ENCODE measurements around the gene CD9.

The CD9 gene

DNA sequence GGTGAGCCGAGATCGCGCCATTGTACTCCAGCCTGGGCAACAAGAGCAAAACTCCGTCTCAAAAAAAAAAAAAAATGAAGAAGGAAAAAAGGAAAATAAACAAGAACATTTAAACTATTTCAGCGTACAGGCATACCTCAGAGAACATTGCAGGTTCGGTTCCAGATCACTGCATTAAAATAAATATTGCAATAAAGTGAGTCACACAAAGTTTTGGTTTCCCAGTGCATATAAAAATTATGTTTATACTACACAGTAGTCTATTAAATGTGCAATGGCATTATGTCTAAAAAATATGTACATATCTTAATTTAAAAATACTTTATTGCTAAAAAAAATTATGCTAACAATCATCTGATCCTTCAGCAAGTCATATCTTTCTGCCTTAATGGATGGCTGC, 56.8 kb downstream of the CD9 start:
- TF ChIP-seq, protein P1, sequence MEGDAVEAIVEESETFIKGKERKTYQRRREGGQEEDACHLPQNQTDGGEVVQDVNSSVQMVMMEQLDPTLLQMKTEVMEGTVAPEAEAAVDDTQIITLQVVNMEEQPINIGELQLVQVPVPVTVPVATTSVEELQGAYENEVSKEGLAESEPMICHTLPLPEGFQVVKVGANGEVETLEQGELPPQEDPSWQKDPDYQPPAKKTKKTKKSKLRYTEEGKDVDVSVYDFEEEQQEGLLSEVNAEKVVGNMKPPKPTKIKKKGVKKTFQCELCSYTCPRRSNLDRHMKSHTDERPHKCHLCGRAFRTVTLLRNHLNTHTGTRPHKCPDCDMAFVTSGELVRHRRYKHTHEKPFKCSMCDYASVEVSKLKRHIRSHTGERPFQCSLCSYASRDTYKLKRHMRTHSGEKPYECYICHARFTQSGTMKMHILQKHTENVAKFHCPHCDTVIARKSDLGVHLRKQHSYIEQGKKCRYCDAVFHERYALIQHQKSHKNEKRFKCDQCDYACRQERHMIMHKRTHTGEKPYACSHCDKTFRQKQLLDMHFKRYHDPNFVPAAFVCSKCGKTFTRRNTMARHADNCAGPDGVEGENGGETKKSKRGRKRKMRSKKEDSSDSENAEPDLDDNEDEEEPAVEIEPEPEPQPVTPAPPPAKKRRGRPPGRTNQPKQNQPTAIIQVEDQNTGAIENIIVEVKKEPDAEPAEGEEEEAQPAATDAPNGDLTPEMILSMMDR (IDR thresholded peaks at IDR 0.05; ENCODE audit: poor library complexity, severe bottlenecking), result no peak
- H3K4me1 ChIP-seq (ENCODE audit: insufficient read depth, poor library complexity, severe bottlenecking), result no peaks in the 10 kb centered on the region
- no peaks in the 10 kb centered on the region for H3K36me3 ChIP-seq (ENCODE audit: low read depth)
- H3K9me3 ChIP-seq (ENCODE audit: severe bottlenecking), result no peaks in the 10 kb centered on the region
- no peak overlapping the region for H3K4me3 ChIP-seq (ENCODE audit: severe bottlenecking)
- DNase-seq (ENCODE audit: low spot score), result no peak
- ATAC-seq (ENCODE audit: low read depth), result no peak
- no peak overlapping the region for H3K27ac ChIP-seq (ENCODE audit: poor library complexity, severe bottlenecking)
- H3K27me3 ChIP-seq (ENCODE audit: insufficient read depth, poor library complexity, severe bottlenecking), result no peaks in the 10 kb centered on the region

DNA sequence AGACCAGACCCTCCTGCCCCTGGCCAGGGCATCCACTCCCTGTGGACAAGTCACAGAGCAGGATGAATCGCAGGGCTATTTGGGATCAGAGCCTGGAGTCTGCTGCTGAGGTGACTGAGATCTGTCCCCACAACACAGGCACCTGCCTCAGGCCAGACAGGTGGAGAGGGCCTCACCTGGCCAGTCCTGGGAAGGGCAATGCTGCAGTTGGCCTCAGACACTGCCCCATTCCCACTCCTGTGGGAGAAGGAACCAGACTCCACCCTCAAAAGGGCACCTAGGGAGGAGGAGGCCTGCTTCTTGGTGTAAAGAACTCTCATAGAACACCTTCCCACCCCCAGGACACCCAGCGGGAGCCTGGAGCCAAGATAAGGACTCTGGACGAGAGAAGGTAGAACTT, 62.0 kb downstream of the CD9 start:
- Histone ChIP-seq H3K4me3 (ENCODE audit: severe bottlenecking) (no peak overlapping the region), H3K9me3 (ENCODE audit: severe bottlenecking) (no peaks in the 10 kb centered on the region), H3K36me3 (ENCODE audit: low read depth) (no peaks in the 10 kb centered on the region), H3K4me1 (ENCODE audit: insufficient read depth, poor library complexity, severe bottlenecking) (peaks cover 2% of the 10 kb centered on the region), H3K27ac (ENCODE audit: poor library complexity, severe bottlenecking) (no peak overlapping the region), H3K27me3 (ENCODE audit: insufficient read depth, poor library complexity, severe bottlenecking) (no peaks in the 10 kb centered on the region)
- ATAC-seq (ENCODE audit: low read depth), result no peak; the same call in 2 of the 3 replicates
- TF ChIP-seq, protein P1 (IDR thresholded peaks at IDR 0.05; ENCODE audit: poor library complexity, severe bottlenecking), result no peak
- DNase-seq (ENCODE audit: low spot score), result no peak

DNA sequence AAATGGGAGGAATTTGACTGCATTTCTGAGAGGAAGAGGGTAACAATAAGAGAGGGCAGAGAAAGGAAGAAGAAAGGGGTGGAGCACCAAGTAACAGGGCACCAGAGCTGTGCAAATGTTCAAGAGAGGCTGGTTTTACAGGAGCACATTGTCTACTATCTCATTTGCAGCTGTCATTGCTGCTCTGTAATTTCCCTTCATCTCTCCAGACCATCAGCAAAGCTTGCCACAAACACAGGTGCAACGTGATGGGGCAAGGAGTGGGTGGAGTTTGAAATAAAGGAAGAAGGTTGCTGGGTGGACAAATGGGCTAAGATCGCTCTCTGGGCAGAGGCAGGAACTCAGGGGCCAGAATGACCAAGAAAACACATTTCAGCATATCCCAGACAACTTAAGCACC, 62.4 kb downstream of the CD9 start:
- Histone ChIP-seq H3K9me3 (ENCODE audit: severe bottlenecking) (no peaks in the 10 kb centered on the region), H3K27ac (ENCODE audit: poor library complexity, severe bottlenecking) (no peak overlapping the region), H3K36me3 (ENCODE audit: low read depth) (no peaks in the 10 kb centered on the region), H3K4me1 (ENCODE audit: insufficient read depth, poor library complexity, severe bottlenecking) (peaks cover 6% of the 10 kb centered on the region), H3K4me3 (ENCODE audit: severe bottlenecking) (no peak overlapping the region), H3K27me3 (ENCODE audit: insufficient read depth, poor library complexity, severe bottlenecking) (no peaks in the 10 kb centered on the region)
- DNase-seq (ENCODE audit: low spot score) (no peak), ATAC-seq (ENCODE audit: low read depth) (no peak)
- TF ChIP-seq, protein P1 (IDR thresholded peaks at IDR 0.05; ENCODE audit: poor library complexity, severe bottlenecking), result no peak

DNA sequence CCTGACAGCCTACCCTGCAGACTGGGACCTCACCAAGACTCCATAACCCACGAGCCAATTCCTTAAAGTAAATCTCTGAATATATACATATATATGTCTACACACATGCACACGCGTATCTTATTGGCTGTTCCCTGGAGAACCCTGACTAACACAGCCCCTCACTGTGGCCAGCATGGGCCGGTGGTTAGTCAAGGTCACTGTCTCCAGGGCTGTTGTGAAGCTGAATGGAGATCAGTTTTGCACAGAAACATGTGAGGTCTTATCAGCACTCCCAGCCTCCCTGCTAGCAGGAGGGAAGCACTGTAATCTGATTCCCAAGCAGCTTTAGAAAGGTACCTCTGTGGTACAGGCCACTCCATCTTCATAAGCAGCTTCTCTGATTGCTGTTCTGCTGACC, 63.7 kb downstream of the CD9 start:
- ATAC-seq (ENCODE audit: low read depth) (no peak), DNase-seq (ENCODE audit: low spot score) (no peak)
- Histone ChIP-seq H3K4me1 (ENCODE audit: insufficient read depth, poor library complexity, severe bottlenecking) (peaks cover 6% of the 10 kb centered on the region), H3K36me3 (ENCODE audit: low read depth) (no peaks in the 10 kb centered on the region), H3K27me3 (ENCODE audit: insufficient read depth, poor library complexity, severe bottlenecking) (no peaks in the 10 kb centered on the region), H3K27ac (ENCODE audit: poor library complexity, severe bottlenecking) (no peak overlapping the region), H3K9me3 (ENCODE audit: severe bottlenecking) (no peaks in the 10 kb centered on the region), H3K4me3 (ENCODE audit: severe bottlenecking) (no peak overlapping the region)
- TF ChIP-seq, protein P1 (IDR thresholded peaks at IDR 0.05; ENCODE audit: poor library complexity, severe bottlenecking), result no peak

DNA sequence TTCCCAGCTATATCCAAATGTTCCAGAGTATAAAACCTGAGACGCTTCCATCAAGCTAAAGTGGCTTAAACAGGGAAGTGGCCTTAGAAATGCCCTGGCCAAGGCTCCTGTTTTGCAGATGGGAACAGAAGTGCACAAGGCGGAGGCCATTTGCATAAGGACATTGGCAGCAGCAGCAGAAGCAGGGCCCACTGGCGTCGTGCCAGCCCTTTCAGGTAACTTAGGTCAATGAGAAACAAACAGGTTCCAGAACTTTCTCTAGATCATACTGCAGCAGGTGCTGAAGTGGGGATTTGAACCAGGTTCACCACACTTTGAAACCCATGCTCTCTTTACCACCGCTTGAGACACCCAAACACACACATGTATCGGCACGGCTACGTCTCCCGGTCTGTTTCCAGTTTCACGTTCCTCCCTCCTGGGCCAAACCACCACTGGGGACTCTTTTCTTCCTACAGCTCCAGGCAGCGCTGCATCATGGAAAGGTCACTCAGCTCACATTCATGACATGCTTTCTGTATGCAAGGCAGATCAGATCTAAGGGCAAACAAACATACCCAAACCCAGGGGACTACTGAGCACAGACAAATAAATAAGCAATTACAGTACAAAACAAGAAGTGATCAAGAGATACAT, 64.3 kb downstream of the CD9 start:
- DNase-seq (ENCODE audit: low spot score) (no peak), ATAC-seq (ENCODE audit: low read depth) (no peak)
- no peaks in the 10 kb centered on the region for H3K36me3 ChIP-seq (ENCODE audit: low read depth)
- H3K4me1 ChIP-seq (ENCODE audit: insufficient read depth, poor library complexity, severe bottlenecking), result peaks cover 6% of the 10 kb centered on the region
- H3K27ac ChIP-seq (ENCODE audit: poor library complexity, severe bottlenecking), result no peak overlapping the region
- no peak overlapping the region for H3K4me3 ChIP-seq (ENCODE audit: severe bottlenecking)
- H3K27me3 ChIP-seq (ENCODE audit: insufficient read depth, poor library complexity, severe bottlenecking), result no peaks in the 10 kb centered on the region
- TF ChIP-seq, protein P1 (IDR thresholded peaks at IDR 0.05; ENCODE audit: poor library complexity, severe bottlenecking), result no peak
- H3K9me3 ChIP-seq (ENCODE audit: severe bottlenecking), result no peaks in the 10 kb centered on the region
